ENCODE data around the gene MRPL37.

- TF ChIP-seq EZH2 (IDR thresholded peaks at IDR 0.05; ENCODE audit: borderline replicate concordance, low read depth, low read length, severe bottlenecking) (no peak), CTCF (IDR thresholded peaks at IDR 0.05; ENCODE audit: borderline replicate concordance, extremely low read depth, low read length, poor library complexity, severe bottlenecking) (no peak)
Observed at GRCh38 chr1:54262244-54262643, 62.3 kb downstream of the MRPL37 start.
